ENCODE data around the gene SPATA9. TPM values are rescaled to one million over a fixed set of nuclear protein-coding genes. Genes with fewer than 3 reads are reported as not detected.

Gene SPATA9
- total RNA-seq, 1 donor from 2014 or later, result not detected

- no peak for DNase-seq (ENCODE audit: low spot score in 2 of 2)
- no peak overlapping the region for H3K27ac ChIP-seq
- TF ChIP-seq CTCF (IDR thresholded peaks at IDR 0.05), result no peak
- H3K27me3 ChIP-seq, result no peaks in the 10 kb centered on the region
- H3K4me1 ChIP-seq, result no peaks in the 10 kb centered on the region
- no peaks in the 10 kb centered on the region for H3K9me3 ChIP-seq
- no peaks in the 10 kb centered on the region for H3K36me3 ChIP-seq
- intact Hi-C loops (cut with DNase I), result loop anchor here (5.0 kb wide), 2 partner anchors 69 to 119 kb away; partner anchors contain the start of gene RHOBTB3
- no peak overlapping the region for H3K4me3 ChIP-seq
Measured at GRCh38 chr5:95662946-95663345, 19.8 kb downstream of the SPATA9 start.

GRCh38 chr5:95660060-95660459, 22.7 kb downstream of the SPATA9 start:
- intact Hi-C loops (cut with DNase I), result loop anchor here (5.0 kb wide), 2 partner anchors 72 to 122 kb away; partner anchors contain the start of gene RHOBTB3
- H3K4me1 ChIP-seq, result no peaks in the 10 kb centered on the region
- no peak overlapping the region for H3K4me3 ChIP-seq
- DNase-seq (ENCODE audit: low spot score in 2 of 2), result no peak
- no peaks in the 10 kb centered on the region for H3K27me3 ChIP-seq
- no peaks in the 10 kb centered on the region for H3K9me3 ChIP-seq
- H3K36me3 ChIP-seq, result no peaks in the 10 kb centered on the region
- no peak for TF ChIP-seq CTCF (IDR thresholded peaks at IDR 0.05)
- H3K27ac ChIP-seq, result no peak overlapping the region

- TF ChIP-seq CTCF (IDR thresholded peaks at IDR 0.05), result no peak
- intact Hi-C loops (cut with DNase I), result no loop called here
- no peak for DNase-seq (ENCODE audit: low spot score in 2 of 2)
- H3K27me3 ChIP-seq, result no peaks in the 10 kb centered on the region
- no peaks in the 10 kb centered on the region for H3K36me3 ChIP-seq
- no peak overlapping the region for H3K27ac ChIP-seq
- no peak overlapping the region for H3K4me3 ChIP-seq
- H3K9me3 ChIP-seq, result no peaks in the 10 kb centered on the region
- H3K4me1 ChIP-seq, result no peaks in the 10 kb centered on the region
Measured at GRCh38 chr5:95655575-95655974, 27.2 kb downstream of the SPATA9 start.

GRCh38 chr5:95654196-95654595, 28.6 kb downstream of the SPATA9 start:
- Histone ChIP-seq H3K9me3 (no peaks in the 10 kb centered on the region), H3K27ac (no peak overlapping the region), H3K36me3 (no peaks in the 10 kb centered on the region), H3K4me3 (no peak overlapping the region), H3K27me3 (no peaks in the 10 kb centered on the region), H3K4me1 (no peaks in the 10 kb centered on the region)
- intact Hi-C loops (cut with DNase I), result no loop called here
- DNase-seq (ENCODE audit: low spot score in 2 of 2), result no peak
- no peak for TF ChIP-seq CTCF (IDR thresholded peaks at IDR 0.05)

GRCh38 chr5:95652849-95653248, 29.9 kb downstream of the SPATA9 start:
- DNase-seq (ENCODE audit: low spot score in 2 of 2), result no peak
- H3K36me3 ChIP-seq, result no peaks in the 10 kb centered on the region
- H3K4me3 ChIP-seq, result no peak overlapping the region
- H3K27me3 ChIP-seq, result no peaks in the 10 kb centered on the region
- no peak for TF ChIP-seq CTCF (IDR thresholded peaks at IDR 0.05)
- no peaks in the 10 kb centered on the region for H3K9me3 ChIP-seq
- no peak overlapping the region for H3K27ac ChIP-seq
- intact Hi-C loops (cut with DNase I), result no loop called here
- no peaks in the 10 kb centered on the region for H3K4me1 ChIP-seq
